T-helper 2 cell treated with Interferon-gamma antibody and Interleukin-4, amounts not matched to agents 5 μg/mL and 100 μg/mL, for 36 hours (primary cell): Measurements from ENCODE around the gene CEP57L1.
"Not testable (repeated sequence)": the region's sequence is repeated elsewhere in the genome, so short reads cannot be mapped to it uniquely, and the experiment has no call there.

Source experiments
- DNase-seq: peaks from one replicate; pipeline ENCODE4 v3.0.0; 2021; ENCODE audit warnings: low spot score
- H3K27ac Mint-ChIP-seq: one replicate; pipeline ENCODE4 v1.8.0; 2021; ENCODE audit warnings: mild to moderate bottlenecking, mixed read lengths
- H3K27me3 Mint-ChIP-seq: one replicate; pipeline ENCODE4 v1.8.0; 2021; ENCODE audit warnings: low read depth, mixed read lengths
- H3K36me3 Mint-ChIP-seq: one replicate; pipeline ENCODE4 v1.8.0; 2021; ENCODE audit warnings: low read depth, mixed read lengths
- H3K4me1 Mint-ChIP-seq: one replicate; pipeline ENCODE4 v1.8.0; 2021; ENCODE audit warnings: low read depth, mixed read lengths
- H3K4me3 Mint-ChIP-seq: one replicate; pipeline ENCODE4 v1.8.0; 2022; ENCODE audit warnings: mild to moderate bottlenecking, moderate library complexity, mixed read lengths
- H3K9me3 Mint-ChIP-seq: one replicate; pipeline ENCODE4 v1.8.0; 2021; ENCODE audit warnings: mixed read lengths

Gene CEP57L1

DNA sequence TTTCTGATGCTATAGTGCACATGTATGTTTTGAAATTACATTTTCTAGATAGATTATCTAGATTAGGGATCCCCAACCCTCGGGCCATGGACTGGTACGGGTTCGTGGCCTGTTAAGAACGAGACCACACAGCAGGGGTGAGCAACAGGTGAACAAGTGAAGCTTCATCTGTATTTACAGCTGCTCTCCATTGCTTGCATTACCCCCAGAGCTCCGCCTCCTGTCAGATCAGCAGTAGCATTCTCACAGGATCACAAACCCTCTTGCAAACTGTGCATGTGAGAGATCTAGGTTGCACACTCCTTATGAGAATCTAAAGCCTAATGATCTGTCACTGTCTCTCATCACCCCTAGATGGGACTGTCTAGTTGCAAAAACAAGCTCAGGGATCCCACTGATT lies 10.4 kb downstream of the CEP57L1 start:
- H3K9me3 Mint-ChIP-seq, result peaks cover 6% of the 10 kb centered on the region

DNA sequence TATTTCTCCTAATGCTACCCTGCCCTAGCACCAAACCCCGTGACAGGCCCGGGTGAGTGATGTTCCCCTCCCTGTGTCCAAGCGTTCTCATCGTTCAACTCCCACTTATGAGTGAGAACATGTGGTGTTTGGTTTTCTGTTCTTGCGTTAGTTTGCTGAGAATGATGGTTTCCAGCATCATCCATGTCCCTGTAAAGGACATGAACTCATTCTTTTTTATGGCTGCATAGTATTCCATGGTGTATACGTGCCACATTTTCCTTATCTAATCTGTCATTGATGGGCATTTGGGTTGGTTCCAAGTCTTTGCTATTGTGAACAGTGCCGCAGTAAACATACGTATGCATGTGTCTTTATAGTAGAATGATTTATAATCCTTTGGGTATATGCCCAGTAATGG lies 14.4 kb downstream of the CEP57L1 start:
- H3K36me3 Mint-ChIP-seq, result peaks cover 25% of the 10 kb centered on the region
- H3K27ac Mint-ChIP-seq, H3K9me3 Mint-ChIP-seq, H3K4me3 Mint-ChIP-seq, H3K27me3 Mint-ChIP-seq, DNase-seq: not testable (repeated sequence)
- peaks cover 18% of the 10 kb centered on the region for H3K4me1 Mint-ChIP-seq

More for the DNA sequence above, 10.4 kb downstream of the CEP57L1 start:
- Mint-ChIP-seq H3K36me3 (peaks cover 28% of the 10 kb centered on the region), H3K4me1 (peaks cover 34% of the 10 kb centered on the region), H3K27me3 (no peaks in the 10 kb centered on the region), H3K27ac (no peak overlapping the region), H3K4me3 (no peak overlapping the region)
- no peak for DNase-seq

DNA sequence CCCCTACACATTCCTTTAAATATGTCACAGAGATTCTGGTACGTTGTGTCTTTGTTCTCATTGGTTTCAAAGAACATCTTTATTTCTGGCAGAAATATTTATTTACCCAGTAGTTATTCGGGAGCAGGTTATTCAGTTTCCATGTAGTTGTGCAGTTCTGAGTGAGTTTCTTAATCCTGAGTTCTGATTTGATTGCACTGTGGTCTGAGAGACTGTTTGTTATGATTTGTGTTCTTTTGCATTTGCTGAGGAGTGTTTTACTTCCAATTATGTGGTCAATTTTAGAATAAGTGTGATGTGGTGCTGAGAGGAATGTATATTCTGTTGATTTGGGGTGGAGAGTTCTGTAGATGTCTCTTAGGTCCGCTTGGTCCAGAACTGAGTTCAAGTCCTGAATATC lies 17.4 kb downstream of the CEP57L1 start:
- DNase-seq, H3K9me3 Mint-ChIP-seq, H3K27ac Mint-ChIP-seq, H3K27me3 Mint-ChIP-seq, H3K4me3 Mint-ChIP-seq: not testable (repeated sequence)
- peaks cover 23% of the 10 kb centered on the region for H3K36me3 Mint-ChIP-seq
- peaks cover 13% of the 10 kb centered on the region for H3K4me1 Mint-ChIP-seq

DNA sequence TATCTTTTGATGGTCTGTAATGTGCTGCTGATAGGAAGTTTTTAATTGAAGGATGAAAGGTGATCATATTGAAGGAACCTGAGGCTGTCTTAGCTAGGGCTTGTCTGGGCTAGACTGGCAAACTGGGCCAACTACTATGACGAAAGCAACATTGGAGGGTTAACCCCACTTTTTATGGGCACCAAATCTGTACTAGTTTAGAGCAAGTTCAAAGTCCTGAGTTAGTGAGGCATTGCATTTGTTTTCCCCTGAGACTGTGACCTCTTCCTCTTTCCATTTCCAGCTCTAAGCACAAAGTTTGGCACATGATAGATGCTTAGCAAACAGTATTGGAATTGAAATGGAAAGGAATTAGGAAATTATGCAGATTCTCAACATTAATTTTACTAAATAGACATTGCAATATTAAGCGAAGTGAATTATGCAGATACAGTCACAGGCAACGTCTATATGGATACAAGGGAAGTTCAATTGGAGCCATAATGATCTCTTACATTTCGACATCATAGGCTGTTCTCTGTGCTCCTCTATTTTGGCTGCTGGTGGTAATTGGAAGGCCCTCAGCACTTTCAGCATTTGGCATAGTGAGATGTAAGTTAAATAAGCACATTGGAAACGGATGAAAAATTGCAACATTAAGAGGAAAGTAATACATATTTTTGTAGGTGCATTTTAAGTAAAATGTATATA lies 22.2 kb downstream of the CEP57L1 start:
- H3K4me3 Mint-ChIP-seq, result no peak overlapping the region

DNA sequence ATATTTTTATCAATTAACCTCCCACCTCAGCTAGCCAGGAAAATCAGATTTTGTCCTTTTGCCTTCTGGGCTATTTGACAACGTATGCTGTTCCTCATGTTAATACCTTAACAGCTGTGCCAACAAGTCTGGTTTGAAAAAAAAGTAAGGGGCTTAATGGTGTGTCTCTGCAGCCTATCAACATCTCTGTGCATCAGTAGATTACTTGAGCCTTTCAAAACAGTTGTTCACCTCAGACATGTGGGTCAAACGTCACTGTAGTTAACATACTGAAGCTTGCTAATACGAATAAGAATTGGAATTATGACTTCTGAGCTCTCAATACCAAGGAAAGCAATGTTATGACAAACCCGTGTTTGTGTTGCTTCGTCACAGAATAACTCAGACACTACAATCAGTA lies 23.0 kb downstream of the CEP57L1 start:
- Mint-ChIP-seq H3K4me1 (peaks cover 29% of the 10 kb centered on the region), H3K4me3 (no peak overlapping the region), H3K36me3 (peaks cover 2% of the 10 kb centered on the region), H3K27ac (no peak overlapping the region), H3K9me3 (no peaks in the 10 kb centered on the region), H3K27me3 (no peaks in the 10 kb centered on the region)
- DNase-seq, result no peak

More for the DNA sequence above, 22.2 kb downstream of the CEP57L1 start:
- no peaks in the 10 kb centered on the region for H3K27me3 Mint-ChIP-seq
- peaks cover 34% of the 10 kb centered on the region for H3K4me1 Mint-ChIP-seq
- H3K9me3 Mint-ChIP-seq, result no peaks in the 10 kb centered on the region
- H3K36me3 Mint-ChIP-seq, result peaks cover 2% of the 10 kb centered on the region
- no peak for DNase-seq
- H3K27ac Mint-ChIP-seq, result no peak overlapping the region

DNA sequence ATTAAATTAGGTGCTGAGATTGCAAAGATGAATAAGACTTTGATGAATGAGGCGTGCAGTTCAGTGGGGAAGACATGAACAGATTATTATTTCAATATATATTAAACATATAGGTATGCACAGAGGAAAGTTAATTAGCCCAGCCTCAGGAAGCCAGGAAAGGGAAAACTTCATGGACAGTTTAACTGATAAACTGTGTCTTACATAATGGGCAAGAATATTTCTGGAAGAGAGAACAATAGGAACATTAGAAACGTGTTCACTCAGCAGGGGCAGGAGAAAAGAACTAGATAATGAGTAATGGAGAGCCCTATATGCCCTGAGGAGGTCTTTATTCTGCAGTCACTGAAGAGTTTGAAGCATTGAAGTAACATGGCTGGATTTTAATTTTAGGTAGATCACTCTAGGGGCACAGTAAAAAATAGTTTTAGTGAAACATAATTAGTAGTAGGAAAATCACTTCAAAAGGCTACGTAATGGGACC lies 23.6 kb downstream of the CEP57L1 start:
- Mint-ChIP-seq H3K36me3 (peaks cover 2% of the 10 kb centered on the region), H3K9me3 (no peaks in the 10 kb centered on the region)

DNA sequence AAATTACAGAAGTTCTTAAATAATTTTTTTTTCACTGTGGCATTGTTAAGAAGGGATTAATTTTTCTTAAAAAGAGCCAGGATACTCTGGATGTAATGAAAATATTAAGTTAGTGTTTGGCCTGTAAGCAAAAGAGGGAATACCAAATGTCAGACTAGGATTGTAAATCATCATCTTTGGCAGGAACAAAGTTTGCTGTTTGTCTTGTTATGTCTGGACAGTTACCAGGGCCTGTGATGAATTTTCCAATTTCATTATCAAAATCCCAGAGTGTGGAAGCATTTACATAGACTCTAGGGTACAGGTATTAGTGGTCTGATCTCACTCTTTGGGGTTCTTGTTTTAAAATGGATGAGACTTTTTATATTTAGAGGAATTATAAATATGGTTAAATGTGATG lies 26.1 kb downstream of the CEP57L1 start:
- DNase-seq, result no peak
- Mint-ChIP-seq H3K4me1 (peaks cover 29% of the 10 kb centered on the region), H3K9me3 (no peaks in the 10 kb centered on the region), H3K36me3 (no peaks in the 10 kb centered on the region), H3K4me3 (no peak overlapping the region), H3K27ac (no peak overlapping the region), H3K27me3 (no peaks in the 10 kb centered on the region)

More for the DNA sequence above, 23.6 kb downstream of the CEP57L1 start:
- Mint-ChIP-seq H3K4me1 (peaks cover 29% of the 10 kb centered on the region), H3K4me3 (no peak overlapping the region), H3K27ac (no peak overlapping the region), H3K27me3 (no peaks in the 10 kb centered on the region)
- DNase-seq, result no peak

DNA sequence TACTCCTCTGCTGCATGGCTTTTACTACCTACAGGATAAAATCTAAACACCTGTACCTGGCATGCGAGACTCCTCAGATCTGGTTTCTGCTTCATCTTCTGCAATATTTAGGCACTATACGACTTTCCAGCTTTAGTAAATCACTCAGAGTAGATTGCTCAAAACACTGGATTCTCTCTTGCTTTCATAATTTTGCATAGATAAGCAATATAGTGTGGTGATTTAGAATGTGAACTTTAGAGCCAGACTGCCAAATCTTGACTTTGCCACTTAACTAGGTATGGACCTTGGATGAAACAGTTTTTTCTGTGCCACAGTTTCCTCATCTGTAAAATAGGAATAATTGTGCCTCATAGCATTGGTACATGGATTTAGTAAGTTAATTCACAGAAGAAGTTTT lies 28.9 kb downstream of the CEP57L1 start:
- DNase-seq, result no peak
- Mint-ChIP-seq H3K36me3 (peaks cover 6% of the 10 kb centered on the region), H3K9me3 (no peaks in the 10 kb centered on the region), H3K4me3 (no peak overlapping the region), H3K27me3 (no peaks in the 10 kb centered on the region), H3K27ac (no peak overlapping the region), H3K4me1 (peaks cover 22% of the 10 kb centered on the region)

DNA sequence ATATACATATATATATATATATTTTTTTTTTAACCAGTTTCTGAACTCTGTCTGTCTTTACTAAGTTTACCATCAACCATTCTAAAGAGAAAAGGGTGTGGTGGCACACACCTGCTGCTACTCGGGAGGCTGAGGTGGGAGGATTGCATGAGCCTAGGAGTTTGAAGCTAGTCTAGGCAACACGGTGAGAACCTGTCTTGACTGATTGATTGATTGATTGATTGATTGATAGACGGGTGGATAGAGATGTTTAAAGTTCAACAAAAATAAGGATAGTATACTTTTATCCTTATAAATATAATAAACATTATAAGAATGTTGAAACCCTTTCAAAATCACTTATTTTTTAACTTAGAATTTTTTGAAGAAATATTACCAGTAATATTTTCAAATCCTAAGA lies 30.2 kb downstream of the CEP57L1 start:
- peaks cover 9% of the 10 kb centered on the region for H3K36me3 Mint-ChIP-seq
- H3K27me3 Mint-ChIP-seq, result no peaks in the 10 kb centered on the region
- no peak overlapping the region for H3K4me3 Mint-ChIP-seq
- DNase-seq, result no peak
- H3K9me3 Mint-ChIP-seq, result no peaks in the 10 kb centered on the region
- H3K27ac Mint-ChIP-seq, result no peak overlapping the region
- peaks cover 18% of the 10 kb centered on the region for H3K4me1 Mint-ChIP-seq

DNA sequence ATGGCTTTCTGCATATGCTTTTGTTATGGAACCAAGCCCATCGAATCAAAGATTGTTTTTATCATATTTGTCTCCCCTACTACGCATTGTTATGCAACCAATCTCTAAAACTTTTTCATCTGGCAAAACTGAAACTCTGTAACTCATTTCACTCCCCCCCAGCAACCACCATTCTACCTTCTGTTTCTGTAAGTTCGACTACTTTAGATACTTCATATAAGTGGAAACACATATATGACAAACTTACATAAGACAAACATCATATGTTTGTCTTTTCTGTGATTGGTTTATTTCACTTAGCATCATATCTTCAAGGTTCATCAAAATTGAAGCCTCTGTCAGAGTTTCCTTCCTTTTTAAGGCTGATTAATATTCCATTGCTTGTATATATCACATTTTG lies 34.8 kb downstream of the CEP57L1 start:
- Mint-ChIP-seq H3K9me3 (peaks cover 3% of the 10 kb centered on the region), H3K4me1 (peaks cover 5% of the 10 kb centered on the region), H3K27me3 (no peaks in the 10 kb centered on the region), H3K36me3 (peaks cover 19% of the 10 kb centered on the region), H3K27ac (no peak overlapping the region), H3K4me3 (no peak overlapping the region)
- no peak for DNase-seq

DNA sequence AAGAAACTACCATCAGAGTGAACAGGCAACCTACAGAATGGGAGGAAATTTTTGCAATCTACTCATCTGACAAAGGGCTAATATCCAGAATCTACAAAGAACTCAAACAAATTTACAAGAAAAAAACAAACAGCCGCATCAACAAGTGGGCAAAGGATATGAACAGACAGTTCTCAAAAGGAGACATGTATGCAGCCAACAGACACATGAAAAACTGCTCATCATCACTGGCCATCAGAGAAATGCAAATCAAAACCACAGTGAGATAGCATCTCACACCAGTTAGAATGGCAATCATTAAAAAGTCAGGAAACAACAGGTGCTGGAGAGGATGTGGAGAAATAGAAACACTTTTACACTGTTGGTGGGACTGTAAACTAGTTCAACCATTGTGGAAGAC lies 40.3 kb downstream of the CEP57L1 start:
- H3K36me3 Mint-ChIP-seq, result peaks cover 12% of the 10 kb centered on the region
- H3K9me3 Mint-ChIP-seq, H3K27me3 Mint-ChIP-seq, DNase-seq, H3K4me1 Mint-ChIP-seq, H3K4me3 Mint-ChIP-seq, H3K27ac Mint-ChIP-seq: not testable (repeated sequence)

DNA sequence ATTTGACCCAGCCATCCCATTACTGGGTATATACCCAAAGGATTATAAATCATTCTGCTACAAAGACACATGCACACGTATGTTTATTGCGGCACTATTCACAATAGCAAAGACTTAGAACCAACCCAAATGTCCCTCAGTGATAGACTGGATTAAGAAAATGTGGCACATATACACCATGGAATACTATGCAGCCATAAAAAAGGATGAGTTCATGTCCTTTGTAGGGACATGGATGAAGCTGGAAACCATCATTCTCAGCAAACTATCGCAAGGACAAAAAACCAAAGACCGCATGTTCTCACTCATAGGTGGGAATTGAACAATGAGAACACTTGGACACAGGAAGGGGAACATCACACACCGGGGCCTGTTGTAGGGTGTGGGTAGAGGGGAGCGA lies 40.7 kb downstream of the CEP57L1 start:
- H3K4me1 Mint-ChIP-seq, H3K27me3 Mint-ChIP-seq, H3K4me3 Mint-ChIP-seq, H3K9me3 Mint-ChIP-seq, H3K36me3 Mint-ChIP-seq, DNase-seq, H3K27ac Mint-ChIP-seq: not testable (repeated sequence)

DNA sequence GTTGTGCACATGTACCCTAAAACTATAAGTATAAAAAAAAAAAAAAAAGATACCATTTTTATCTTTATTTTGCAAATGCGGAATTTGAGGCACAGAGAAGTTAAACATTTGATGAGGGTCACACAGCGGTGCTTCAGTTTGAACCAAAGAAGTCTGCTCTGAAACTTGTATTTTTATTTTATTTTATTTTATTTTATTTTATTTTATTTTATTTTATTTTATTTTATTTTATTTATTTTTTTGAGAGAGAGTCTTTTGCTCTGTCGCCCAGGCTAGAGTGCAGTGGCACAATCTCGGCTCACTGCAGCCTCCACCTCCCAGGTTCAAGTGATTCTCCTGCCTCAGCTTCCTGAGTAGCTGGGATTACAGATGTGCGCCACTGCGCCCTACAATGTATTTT lies 41.2 kb downstream of the CEP57L1 start:
- not testable (repeated sequence) for H3K4me3 Mint-ChIP-seq, DNase-seq, H3K9me3 Mint-ChIP-seq, H3K27me3 Mint-ChIP-seq, H3K36me3 Mint-ChIP-seq, H3K4me1 Mint-ChIP-seq, H3K27ac Mint-ChIP-seq

DNA sequence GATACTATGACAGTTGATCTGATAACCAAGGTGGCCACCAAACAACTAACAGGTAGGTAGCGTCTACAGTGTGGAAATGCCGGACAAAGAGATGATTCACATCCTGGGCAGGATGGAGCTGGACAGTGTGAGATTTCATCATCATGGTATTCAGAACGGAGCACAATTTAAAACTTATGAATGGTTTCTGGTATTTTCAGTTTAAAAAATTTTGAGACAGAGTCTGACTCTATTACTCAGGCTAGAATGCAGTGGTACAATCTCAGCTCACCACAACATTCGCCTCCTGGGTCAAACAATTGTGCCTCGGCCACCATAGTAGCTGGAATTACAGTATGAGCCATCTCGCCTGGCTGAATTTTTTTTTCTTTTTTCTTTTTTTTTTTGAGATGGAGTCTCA lies 43.8 kb downstream of the CEP57L1 start:
- Mint-ChIP-seq H3K27ac (no peak overlapping the region), H3K4me3 (no peak overlapping the region), H3K4me1 (peaks cover 3% of the 10 kb centered on the region), H3K27me3 (no peaks in the 10 kb centered on the region), H3K36me3 (peaks cover 10% of the 10 kb centered on the region), H3K9me3 (peaks cover 12% of the 10 kb centered on the region)
- DNase-seq, result no peak

DNA sequence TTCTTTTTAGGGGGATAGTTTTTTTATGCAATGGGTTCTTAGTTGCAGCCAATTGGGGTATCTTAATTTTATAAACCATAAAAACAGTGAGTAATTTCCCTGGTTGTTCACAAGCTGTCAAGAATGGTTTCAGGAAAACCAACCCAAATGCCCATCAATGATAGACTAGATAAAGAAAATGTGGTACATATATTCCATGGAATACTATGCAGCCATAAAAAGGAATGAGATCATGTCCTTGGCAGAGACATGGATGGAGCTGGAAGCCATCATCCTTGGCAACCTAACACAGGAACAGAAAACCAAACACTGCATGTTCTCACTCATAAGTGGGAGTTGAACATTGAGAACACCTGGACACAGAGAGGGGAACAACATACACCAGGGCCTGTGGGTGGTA lies 46.8 kb downstream of the CEP57L1 start:
- not testable (repeated sequence) for H3K4me3 Mint-ChIP-seq, DNase-seq, H3K36me3 Mint-ChIP-seq, H3K9me3 Mint-ChIP-seq, H3K4me1 Mint-ChIP-seq, H3K27me3 Mint-ChIP-seq, H3K27ac Mint-ChIP-seq
